Stomach (tissue), 9 donors: ENCODE measurements around the gene RPL29. TPM values are rescaled to one million over a fixed set of nuclear protein-coding genes. Genes with fewer than 3 reads are reported as not detected.
"Not testable (repeated sequence)": the region's sequence is repeated elsewhere in the genome, so short reads cannot be mapped to it uniquely, and the experiment has no call there.

Experiments
- DNase-seq, 2 donors: peaks; one replicate each; pipeline versions ENCODE4 v3.0.0 to v3.0.0-alpha.2; 2013 to 2019
- H3K27ac ChIP-seq, 5 donors: fragments of 200-600 bp in 4 of 5; sonication (generic) in 4 of 5; one replicate each; pipeline ENCODE4 v1.5.1; 2013 to 2019; ENCODE audit warnings: mild to moderate bottlenecking in 1 of 5, moderate library complexity in 1 of 5
- H3K27me3 ChIP-seq, 3 donors: fragments of 200-600 bp; sonication (generic); one replicate each; pipeline ENCODE4 v1.5.1; 2017 to 2019; ENCODE audit warnings: mixed run types in 1 of 3
- H3K36me3 ChIP-seq, 4 donors: fragments of 200-600 bp; sonication (generic); 1 replicate in 3 of 4; 2 replicates in 1 of 4; pipeline ENCODE4 v1.5.1; 2016 to 2019
- H3K4me1 ChIP-seq, 4 donors: fragments of 200-600 bp; sonication (generic); one replicate each; pipeline ENCODE4 v1.5.1; 2016 to 2019
- H3K4me3 ChIP-seq, 4 donors: fragments of 200-600 bp; sonication (generic) in 3 of 4; one replicate each; pipeline ENCODE4 v1.5.1; 2016 to 2019; ENCODE audit warnings: mild to moderate bottlenecking in 1 of 4
- H3K9me3 ChIP-seq, 4 donors: fragments of 200-600 bp; sonication (generic); one replicate each; pipeline ENCODE4 v1.5.1; 2016 to 2019
- EP300 ChIP-seq: sonication (generic); formaldehyde crosslinking; IDR thresholded peaks from one replicate; pipeline ENCODE4 v1.6.1; 2017; ENCODE audit warnings: antibody characterized with exemption
- POLR2A ChIP-seq, 4 donors: fragments of 450-650 bp; IDR thresholded peaks; one replicate each; pipeline ENCODE4 v1.6.1; 2016; ENCODE audit warnings: antibody characterized with exemption in 4 of 4, control low read depth in 2 of 4, mild to moderate bottlenecking in 1 of 4, moderate library complexity in 1 of 4
- POLR2AphosphoS5 ChIP-seq, 3 donors: sonication (generic); formaldehyde crosslinking; IDR thresholded peaks; one replicate each; pipeline ENCODE4 v1.6.1; 2016; ENCODE audit warnings: antibody characterized with exemption in 3 of 3
- WGBS, 5 donors: extraction: QIAGEN DNeasy Blood & Tissue Kit in 3 of 5; methylation state at CpG; one replicate each; pipeline versions ENCODE4 v1.1.5 to v1.1.7; 2013 to 2018; 5-methylcytosine and 5-hydroxymethylcytosine counted together
- intact Hi-C: fragments of 100-400 bp; cut with DNase I; formaldehyde crosslinking; loops from one replicate; pipeline ENCODE4 v1.15.1; 2023; ENCODE audit warnings: low total_unique reads
- polyA plus RNA-seq, 3 donors: library from polyadenylated mRNA; stranded (reverse); fragments of 200-250 nt; gene quantifications; one replicate each; pipeline ENCODE4 v1.2.3, GENCODE V29; 2013
- total RNA-seq, 5 donors: library from RNA; depleted of rRNA; stranded (reverse); fragments of >200 nt; gene quantifications; one replicate each; pipeline versions ENCODE4 v1.1.0 to v1.2.3, GENCODE V29; 2014 to 2016
- TF ChIP-seq, protein P1 (sequence below), 7 experiments: fragments of 450-650 bp in 4 of 7; fragments of 200-600 bp in 3 of 7; sonication (generic) in 3 of 7; IDR thresholded peaks; one replicate each; pipeline ENCODE4 v1.5.1; 2016 to 2019; ENCODE audit warnings: antibody characterized with exemption in 7 of 7, control low read depth in 2 of 7, mild to moderate bottlenecking in 1 of 7
- donor health status: healthy with polysubstance abuse.
- donor health status: Bipolar disorder and iron deficiency.
- donor health status: healthy.

The RPL29 gene
- total and polyA plus RNA-seq, 8 donors = 144 to 3,071 (median 1,266) TPM

DNA sequence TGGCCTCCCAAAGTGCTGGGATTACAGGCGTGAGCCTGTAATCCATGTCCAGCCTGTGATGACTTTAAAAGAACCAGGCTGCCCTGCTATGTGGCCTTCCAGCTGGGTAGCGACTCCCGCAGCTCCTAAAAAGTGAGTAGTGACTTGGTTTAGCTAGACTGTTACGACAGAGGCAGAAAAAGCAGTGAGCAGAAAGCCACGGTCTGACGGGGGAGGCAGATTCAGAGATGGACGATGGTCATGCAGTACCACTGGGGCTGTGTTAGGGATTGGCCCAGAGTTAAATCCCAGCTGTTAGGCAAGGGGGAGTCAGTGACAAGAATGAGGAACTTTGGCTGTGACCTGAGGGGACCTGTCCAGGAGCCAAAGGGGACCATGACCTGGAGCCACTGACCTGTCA is 3.1 kb upstream of the RPL29 start:
- TF ChIP-seq POLR2AphosphoS5 (IDR thresholded peaks at IDR 0.05) (no peak), EP300 (no peak), POLR2A (IDR thresholded peaks at IDR 0.05) (no peak)
- TF ChIP-seq, protein P1, sequence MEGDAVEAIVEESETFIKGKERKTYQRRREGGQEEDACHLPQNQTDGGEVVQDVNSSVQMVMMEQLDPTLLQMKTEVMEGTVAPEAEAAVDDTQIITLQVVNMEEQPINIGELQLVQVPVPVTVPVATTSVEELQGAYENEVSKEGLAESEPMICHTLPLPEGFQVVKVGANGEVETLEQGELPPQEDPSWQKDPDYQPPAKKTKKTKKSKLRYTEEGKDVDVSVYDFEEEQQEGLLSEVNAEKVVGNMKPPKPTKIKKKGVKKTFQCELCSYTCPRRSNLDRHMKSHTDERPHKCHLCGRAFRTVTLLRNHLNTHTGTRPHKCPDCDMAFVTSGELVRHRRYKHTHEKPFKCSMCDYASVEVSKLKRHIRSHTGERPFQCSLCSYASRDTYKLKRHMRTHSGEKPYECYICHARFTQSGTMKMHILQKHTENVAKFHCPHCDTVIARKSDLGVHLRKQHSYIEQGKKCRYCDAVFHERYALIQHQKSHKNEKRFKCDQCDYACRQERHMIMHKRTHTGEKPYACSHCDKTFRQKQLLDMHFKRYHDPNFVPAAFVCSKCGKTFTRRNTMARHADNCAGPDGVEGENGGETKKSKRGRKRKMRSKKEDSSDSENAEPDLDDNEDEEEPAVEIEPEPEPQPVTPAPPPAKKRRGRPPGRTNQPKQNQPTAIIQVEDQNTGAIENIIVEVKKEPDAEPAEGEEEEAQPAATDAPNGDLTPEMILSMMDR (IDR thresholded peaks at IDR 0.05) = no peak
- DNase-seq = no peak
- no peaks in the 10 kb centered on the region for H3K9me3 ChIP-seq
- peaks cover 0 to 7% (median 0%) of the 10 kb centered on the region in 3 donors for H3K27me3 ChIP-seq
- peaks cover 11 to 14% (median 12%) of the 10 kb centered on the region in 4 donors for H3K36me3 ChIP-seq
- H3K4me1 ChIP-seq = peaks cover 19 to 31% (median 25%) of the 10 kb centered on the region in 4 donors
- WGBS, 5 donors = 73 to 83% (median 81%) methylated on average over 7 of the region's 7 CpGs
- no peak overlapping the region for H3K4me3 ChIP-seq
- H3K27ac ChIP-seq = no peak overlapping the region
- intact Hi-C loops = no loop called here

DNA sequence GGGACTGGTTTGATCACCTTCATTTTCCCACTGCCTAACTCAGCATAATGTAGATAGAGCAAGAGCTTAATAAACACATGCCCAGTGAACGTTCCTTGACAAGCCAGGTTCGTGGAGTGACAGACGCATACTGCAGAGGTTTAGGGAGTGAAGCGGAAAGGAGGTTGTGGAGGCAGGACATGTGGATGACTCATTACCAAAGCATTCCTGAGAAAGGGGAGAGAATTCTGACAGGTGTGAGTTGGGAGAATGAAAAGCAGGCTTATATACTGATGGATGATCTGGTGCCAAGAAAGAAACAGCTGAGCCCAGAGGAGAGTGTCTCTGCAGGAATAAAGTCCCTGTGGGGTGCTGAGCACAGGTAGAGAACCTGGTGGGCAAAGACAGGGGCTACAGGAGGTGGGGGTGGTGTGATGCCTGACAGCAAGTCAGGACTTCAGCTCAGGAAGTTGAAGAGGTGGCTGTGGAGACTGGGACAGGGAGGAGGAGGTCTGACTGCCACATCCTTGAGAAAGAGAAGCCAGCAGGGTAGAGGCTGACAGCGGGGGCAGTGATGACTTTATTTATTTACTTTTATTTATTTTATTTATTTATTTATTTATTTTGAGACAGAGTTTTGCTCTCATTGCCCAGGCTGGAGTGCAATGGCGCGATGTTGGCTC is 2.4 kb upstream of the RPL29 start:
- peaks cover 24 to 38% (median 32%) of the 10 kb centered on the region in 4 donors for H3K4me1 ChIP-seq
- TF ChIP-seq, protein P1 (IDR thresholded peaks at IDR 0.05) = no peak
- peak in 1 of 3 donors; percentile 32 for TF ChIP-seq POLR2AphosphoS5 (IDR thresholded peaks at IDR 0.05)
- DNase-seq = peak in 1 of 2 donors; percentile 55
- H3K4me3 ChIP-seq = no peak overlapping the region
- H3K27ac ChIP-seq = no peak overlapping the region
- H3K27me3 ChIP-seq = peaks cover 0 to 7% (median 0%) of the 10 kb centered on the region in 3 donors
- H3K36me3 ChIP-seq = peaks cover 18 to 21% (median 19%) of the 10 kb centered on the region in 4 donors
- H3K9me3 ChIP-seq = no peaks in the 10 kb centered on the region
- WGBS, 5 donors = 44 to 55% (median 48%) methylated on average over 7 of the region's 7 CpGs
- intact Hi-C loops = no loop called here

DNA sequence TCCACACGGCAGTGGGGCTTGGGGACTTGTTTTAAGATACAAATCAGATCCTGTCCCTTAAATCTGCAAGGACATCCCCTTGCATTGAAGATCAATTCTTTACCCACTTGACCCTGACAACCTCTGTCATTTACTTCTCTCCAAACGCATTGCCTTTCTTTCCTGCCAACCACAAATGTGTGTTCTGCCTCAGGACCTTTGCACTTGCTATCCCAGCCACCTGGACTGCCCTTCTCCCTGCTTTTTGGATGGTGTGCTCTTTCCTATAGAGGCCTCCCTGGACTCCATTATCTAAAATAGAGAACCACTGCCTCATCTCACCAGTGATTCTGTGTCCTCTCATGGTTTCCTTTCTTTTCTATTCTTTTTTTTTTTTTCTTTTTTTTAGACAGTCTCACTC is 1.5 kb upstream of the RPL29 start:
- no peak for DNase-seq
- Histone ChIP-seq H3K27me3 (peaks cover 0 to 7% (median 0%) of the 10 kb centered on the region in 3 donors), H3K4me3 (no peak overlapping the region), H3K36me3 (peaks cover 26 to 30% (median 28%) of the 10 kb centered on the region in 4 donors), H3K4me1 (peaks cover 24 to 44% (median 38%) of the 10 kb centered on the region in 4 donors), H3K27ac (no peak overlapping the region), H3K9me3 (no peaks in the 10 kb centered on the region)
- 52 to 67% (median 64%) methylated on average over 2 of the region's 2 CpGs for WGBS, 5 donors
- no peak for TF ChIP-seq POLR2AphosphoS5 (IDR thresholded peaks at IDR 0.05)
- no peak for TF ChIP-seq EP300
- no peak for TF ChIP-seq POLR2A (IDR thresholded peaks at IDR 0.05)
- intact Hi-C loops = no loop called here

DNA sequence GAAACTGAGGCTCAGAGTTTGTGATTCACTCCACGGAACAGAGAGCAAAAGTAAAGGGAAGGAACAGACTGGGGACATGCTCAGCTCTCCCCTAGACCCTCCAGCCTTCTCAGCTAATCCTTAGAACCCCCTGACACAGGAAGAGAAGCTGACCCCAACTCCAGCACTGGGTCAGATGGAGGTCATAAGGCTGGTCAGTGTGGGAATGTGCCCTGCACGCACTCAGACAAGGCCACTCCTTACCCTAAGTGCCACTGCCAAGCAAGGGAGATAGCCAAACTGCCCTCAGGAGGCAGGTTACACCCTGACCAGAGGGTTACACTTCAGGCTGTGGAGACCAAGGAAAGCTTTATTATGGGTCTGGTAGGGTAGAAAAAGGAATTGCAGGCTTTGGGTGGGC is 1.2 kb downstream of the RPL29 start:
- peaks cover 29 to 41% (median 40%) of the 10 kb centered on the region in 4 donors for H3K36me3 ChIP-seq
- intact Hi-C loops = no loop called here
- DNase-seq = no peak
- H3K4me1 ChIP-seq = peaks cover 18 to 59% (median 42%) of the 10 kb centered on the region in 4 donors
- TF ChIP-seq POLR2A (IDR thresholded peaks at IDR 0.05) (no peak), POLR2AphosphoS5 (IDR thresholded peaks at IDR 0.05) (no peak), EP300 (no peak)
- H3K27ac ChIP-seq = peak overlapping the region in 4 of 5 donors; percentile 89 to 91 (median 90)
- peaks cover 0 to 7% (median 0%) of the 10 kb centered on the region in 3 donors for H3K27me3 ChIP-seq
- WGBS, 5 donors = 54 to 71% (median 61%) methylated on average over 2 of the region's 2 CpGs
- H3K9me3 ChIP-seq = no peaks in the 10 kb centered on the region
- peak overlapping the region; percentile 76 to 93 (median 80) for H3K4me3 ChIP-seq

DNA sequence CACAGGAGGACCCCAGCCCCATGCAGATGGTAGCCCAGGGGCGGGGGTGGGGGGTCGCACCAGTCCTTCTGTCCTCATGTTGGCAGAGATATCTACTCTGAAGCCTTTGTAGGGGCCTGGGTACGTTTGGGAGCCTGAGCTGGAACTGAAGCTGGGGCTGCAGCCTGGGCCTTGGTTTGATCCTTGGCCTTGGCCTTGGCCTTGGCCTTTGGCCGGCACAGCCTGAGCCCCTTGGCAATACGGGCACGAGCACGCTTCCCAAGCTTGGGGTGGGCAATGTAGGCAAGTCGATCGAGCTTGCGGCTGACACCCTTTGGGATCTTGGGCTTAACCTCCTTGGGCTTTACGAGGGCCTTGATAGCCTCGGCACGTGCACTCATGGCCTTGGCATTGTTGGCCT is 2.0 kb downstream of the RPL29 start:
- WGBS, 5 donors = 67 to 83% (median 79%) methylated on average over 3 to 10 of the region's 13 CpGs; no CpG with 5 or more reads in 1 of the 5 donors
- intact Hi-C loops = not testable (repeated sequence)
- peaks cover 29 to 41% (median 40%) of the 10 kb centered on the region in 4 donors for H3K36me3 ChIP-seq

More for the DNA sequence above, 2.0 kb downstream of the RPL29 start:
- H3K4me1 ChIP-seq = peaks cover 18 to 63% (median 45%) of the 10 kb centered on the region in 4 donors
- not testable (repeated sequence) for DNase-seq, H3K9me3 ChIP-seq, H3K27me3 ChIP-seq, H3K27ac ChIP-seq, H3K4me3 ChIP-seq
